WTC11 (cell line): Measurements from ENCODE around the gene KCTD16.

Source experiments
- AR ChIP-seq: fragments of 250-450 bp; sonication (Bioruptor Pico); IDR thresholded peaks from 2 replicates; pipeline ENCODE4 v1.9.0; 2021; ENCODE audit warnings: mild to moderate bottlenecking
- CTCF ChIP-seq: fragments of 200-600 bp; IDR thresholded peaks from 2 replicates; pipeline ENCODE4 v1.8.0; 2022; ENCODE audit warnings: antibody characterized with exemption
- ETV6 ChIP-seq: sonication (generic); formaldehyde crosslinking; IDR thresholded peaks from 2 replicates; pipeline ENCODE4 v1.8.1; 2022; ENCODE audit warnings: mild to moderate bottlenecking, missing genetic modification reagents
- MXD4 ChIP-seq: fragments of 250-450 bp; sonication (Bioruptor Pico); IDR thresholded peaks from 2 replicates; pipeline ENCODE4 v1.8.0; 2021; ENCODE audit warnings: mild to moderate bottlenecking, moderate library complexity, borderline replicate concordance
- TP53 ChIP-seq: sonication (generic); formaldehyde crosslinking; IDR thresholded peaks from 2 replicates; pipeline ENCODE4 v1.8.1; 2023; ENCODE audit warnings: mild to moderate bottlenecking, missing genetic modification reagents

- TF ChIP-seq CTCF (no peak), ETV6 (CRISPR knock-in tag) (no peak), TP53 (CRISPR knock-in tag) (no peak), MXD4 (CRISPR knock-in tag) (no peak), AR (CRISPR knock-in tag) (no peak)
These were observed 142.6 kb downstream of the KCTD16 start for GRCh38 chr5:144313147-144313726.
